Adrenal gland (tissue), 5 donors: ENCODE results near the gene CHCHD1.

Source experiments
- POLR2A ChIP-seq, 2 donors: fragments of 450-650 bp; IDR thresholded peaks; one replicate each; pipeline ENCODE4 v1.6.1; 2017; ENCODE audit warnings: antibody characterized with exemption in 2 of 2, mild to moderate bottlenecking in 2 of 2, moderate library complexity in 1 of 2
- TF ChIP-seq, protein P1 (sequence below), 6 experiments: fragments of 450-650 bp in 4 of 6; fragments of 200-600 bp in 2 of 6; sonication (generic) in 1 of 6; IDR thresholded peaks; 1 replicate in 5 of 6; 2 replicates in 1 of 6; pipeline versions ENCODE4 v1.5.1 to v1.8.0; 2016 to 2021; ENCODE audit warnings: antibody characterized with exemption in 6 of 6, mild to moderate bottlenecking in 2 of 6, moderate library complexity in 1 of 6
- donor health status: DM: no; HTN: no; CAD: no.

DNA sequence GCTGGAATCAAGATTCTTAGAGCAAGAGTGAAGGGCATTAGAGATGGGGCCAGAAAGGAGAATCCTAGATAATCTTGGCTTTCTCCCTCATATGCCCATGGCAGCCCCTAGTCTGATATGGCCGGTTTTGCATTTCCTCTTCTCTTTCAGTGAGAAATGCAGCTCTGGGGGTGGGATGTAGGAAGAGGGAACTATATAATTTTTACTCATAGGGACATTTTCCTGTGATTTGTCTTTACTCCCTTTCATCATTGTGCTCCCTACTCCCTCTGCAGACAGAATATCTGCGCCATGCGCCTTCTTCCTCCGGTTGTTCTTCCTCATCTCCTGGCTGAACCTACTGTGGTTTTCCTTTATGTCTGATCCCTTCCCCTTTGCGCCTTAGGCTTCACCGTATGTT lies 16.8 kb upstream of the CHCHD1 start:
- no peak for TF ChIP-seq POLR2A (IDR thresholded peaks at IDR 0.05)
- TF ChIP-seq, protein P1, sequence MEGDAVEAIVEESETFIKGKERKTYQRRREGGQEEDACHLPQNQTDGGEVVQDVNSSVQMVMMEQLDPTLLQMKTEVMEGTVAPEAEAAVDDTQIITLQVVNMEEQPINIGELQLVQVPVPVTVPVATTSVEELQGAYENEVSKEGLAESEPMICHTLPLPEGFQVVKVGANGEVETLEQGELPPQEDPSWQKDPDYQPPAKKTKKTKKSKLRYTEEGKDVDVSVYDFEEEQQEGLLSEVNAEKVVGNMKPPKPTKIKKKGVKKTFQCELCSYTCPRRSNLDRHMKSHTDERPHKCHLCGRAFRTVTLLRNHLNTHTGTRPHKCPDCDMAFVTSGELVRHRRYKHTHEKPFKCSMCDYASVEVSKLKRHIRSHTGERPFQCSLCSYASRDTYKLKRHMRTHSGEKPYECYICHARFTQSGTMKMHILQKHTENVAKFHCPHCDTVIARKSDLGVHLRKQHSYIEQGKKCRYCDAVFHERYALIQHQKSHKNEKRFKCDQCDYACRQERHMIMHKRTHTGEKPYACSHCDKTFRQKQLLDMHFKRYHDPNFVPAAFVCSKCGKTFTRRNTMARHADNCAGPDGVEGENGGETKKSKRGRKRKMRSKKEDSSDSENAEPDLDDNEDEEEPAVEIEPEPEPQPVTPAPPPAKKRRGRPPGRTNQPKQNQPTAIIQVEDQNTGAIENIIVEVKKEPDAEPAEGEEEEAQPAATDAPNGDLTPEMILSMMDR (IDR thresholded peaks at IDR 0.05), result no peak
